Measurements from ENCODE around the gene ZNF385A. TPM values are rescaled to one million over a fixed set of nuclear protein-coding genes. Genes with fewer than 3 reads are reported as not detected.
A peak's percentile ranks its signal among the peaks of the same experiment; 100 is the strongest.

The ZNF385A gene
- total RNA-seq, 2 experiments from 2014 or later = 3.8 to 4.7 TPM

- Mint-ChIP-seq H3K36me3 (ENCODE audit: low read depth) (peaks cover 5% of the 10 kb centered on the region), H3K4me1 (ENCODE audit: low read depth) (peaks cover 35% of the 10 kb centered on the region), H3K9me3 (no peaks in the 10 kb centered on the region), H3K27ac (peak overlapping the region; percentile 19), H3K27me3 (no peaks in the 10 kb centered on the region), H3K4me3 (no peak overlapping the region)
- no peaks in the 10 kb centered on the region for H3K9me3 ChIP-seq (ENCODE audit: control insufficient read depth in 1 of 2, insufficient read depth in 1 of 2, low read length in 2 of 2)
- ATAC-seq (ENCODE audit: poor library complexity) = no peak
- ChIA-PET POLR2A (no interaction called here), CTCF (interaction anchor here (1.1 to 1.6 kb wide), 2 partner anchors 9 to 11 kb away, joined by 3 to 4 read pairs; no protein-coding TSS in a partner anchor)
- no peaks in the 10 kb centered on the region for H3K27me3 ChIP-seq (ENCODE audit: control insufficient read depth in 1 of 2, insufficient read depth in 2 of 2, low read length in 2 of 2)
- peaks cover 36% of the 10 kb centered on the region for H3K4me1 ChIP-seq (ENCODE audit: insufficient read depth, low read length)
- DNase-seq = no peak
- no peak overlapping the region for H3K4me3 ChIP-seq (ENCODE audit: low read length)
- H3K27ac ChIP-seq (ENCODE audit: low read depth in 1 of 2, low read length in 2 of 2) = no peak overlapping the region
- no peak for TF ChIP-seq CTCF (IDR thresholded peaks at IDR 0.05)
- H3K36me3 ChIP-seq (ENCODE audit: insufficient read depth, low read length) = peaks cover 3% of the 10 kb centered on the region
- intact Hi-C loops (cut with DNase I, micrococcal nuclease) = no loop called here
These were observed 4.0 kb upstream of the ZNF385A start for GRCh38 chr12:54388237-54389133.

- Histone ChIP-seq H3K27me3 (ENCODE audit: control insufficient read depth in 1 of 2, insufficient read depth in 2 of 2, low read length in 2 of 2) (no peaks in the 10 kb centered on the region), H3K4me3 (ENCODE audit: low read length) (no peak overlapping the region), H3K9me3 (ENCODE audit: control insufficient read depth in 1 of 2, insufficient read depth in 1 of 2, low read length in 2 of 2) (no peaks in the 10 kb centered on the region), H3K27ac (ENCODE audit: low read depth in 1 of 2, low read length in 2 of 2) (no peak overlapping the region), H3K4me1 (ENCODE audit: insufficient read depth, low read length) (peaks cover 26% of the 10 kb centered on the region), H3K36me3 (ENCODE audit: insufficient read depth, low read length) (no peaks in the 10 kb centered on the region)
- no peaks in the 10 kb centered on the region for H3K9me3 Mint-ChIP-seq
- DNase-seq = no peak
- CTCF ChIA-PET = interaction anchor here (0.8 to 1.6 kb wide), 6 partner anchors 12 to 110 kb away, joined by 3 to 4 read pairs (median 3); partner anchors contain the start of gene NCKAP1L
- no peak overlapping the region for H3K4me3 Mint-ChIP-seq
- no peak for ATAC-seq (ENCODE audit: poor library complexity)
- no peak for TF ChIP-seq CTCF (IDR thresholded peaks at IDR 0.05)
- no peaks in the 10 kb centered on the region for H3K27me3 Mint-ChIP-seq
- intact Hi-C loops (cut with DNase I, micrococcal nuclease) = no loop called here
- no peak overlapping the region for H3K27ac Mint-ChIP-seq
- peaks cover 5% of the 10 kb centered on the region for H3K36me3 Mint-ChIP-seq (ENCODE audit: low read depth)
- H3K4me1 Mint-ChIP-seq (ENCODE audit: low read depth) = peaks cover 29% of the 10 kb centered on the region
- POLR2A ChIA-PET = no interaction called here
These were observed 2.6 kb upstream of the ZNF385A start for GRCh38 chr12:54387114-54387467.

- H3K4me3 Mint-ChIP-seq = no peak overlapping the region
- Histone ChIP-seq H3K4me1 (ENCODE audit: insufficient read depth, low read length) (peaks cover 21% of the 10 kb centered on the region), H3K4me3 (ENCODE audit: low read length) (no peak overlapping the region), H3K27ac (ENCODE audit: low read depth in 1 of 2, low read length in 2 of 2) (no peak overlapping the region), H3K9me3 (ENCODE audit: control insufficient read depth in 1 of 2, insufficient read depth in 1 of 2, low read length in 2 of 2) (no peaks in the 10 kb centered on the region), H3K36me3 (ENCODE audit: insufficient read depth, low read length) (no peaks in the 10 kb centered on the region), H3K27me3 (ENCODE audit: control insufficient read depth in 1 of 2, insufficient read depth in 2 of 2, low read length in 2 of 2) (no peaks in the 10 kb centered on the region)
- peaks cover under 1% of the 10 kb centered on the region for H3K36me3 Mint-ChIP-seq (ENCODE audit: low read depth)
- intact Hi-C loops (cut with DNase I, micrococcal nuclease) = no loop called here
- ATAC-seq (ENCODE audit: poor library complexity) (no peak), DNase-seq (no peak)
- no peak overlapping the region for H3K27ac Mint-ChIP-seq
- POLR2A ChIA-PET = no interaction called here
- no peaks in the 10 kb centered on the region for H3K9me3 Mint-ChIP-seq
- H3K4me1 Mint-ChIP-seq (ENCODE audit: low read depth) = peaks cover 24% of the 10 kb centered on the region
- CTCF ChIA-PET = interaction anchor here (1.0 to 1.6 kb wide), 4 partner anchors 17 to 111 kb away, joined by 3 to 4 read pairs (median 3); partner anchors contain the start of gene NCKAP1L
- H3K27me3 Mint-ChIP-seq = no peaks in the 10 kb centered on the region
- TF ChIP-seq CTCF (IDR thresholded peaks at IDR 0.05) = no peak
These were observed 2.0 kb upstream of the ZNF385A start for GRCh38 chr12:54386403-54387113.

All from CD4-positive, alpha-beta T cell (primary cell).